Measurements from ENCODE around the gene MXD1. TPM values are rescaled to one million over a fixed set of nuclear protein-coding genes. Genes with fewer than 3 reads are reported as not detected.
A peak's percentile ranks its signal among the peaks of the same experiment; 100 is the strongest.
"Not testable (repeated sequence)": the region's sequence is repeated elsewhere in the genome, so short reads cannot be mapped to it uniquely, and the experiment has no call there.

The MXD1 gene
- total and polyA plus RNA-seq, 2 of the 4 experiments (the other 2 are of a cell fraction), result 2.0 to 3.7 TPM

GRCh38 chr2:69893684-69894551, 21.0 kb upstream of the MXD1 start, which contains the start of gene SNRNP27 (continued):
- TF ChIP-seq MAFK (IDR thresholded peaks at IDR 0.05; ENCODE audit: low read depth, low read length) (no peak), RAD21 (IDR thresholded peaks at IDR 0.05; ENCODE audit: low read length) (no peak)
- TF ChIP-seq, protein P1, sequence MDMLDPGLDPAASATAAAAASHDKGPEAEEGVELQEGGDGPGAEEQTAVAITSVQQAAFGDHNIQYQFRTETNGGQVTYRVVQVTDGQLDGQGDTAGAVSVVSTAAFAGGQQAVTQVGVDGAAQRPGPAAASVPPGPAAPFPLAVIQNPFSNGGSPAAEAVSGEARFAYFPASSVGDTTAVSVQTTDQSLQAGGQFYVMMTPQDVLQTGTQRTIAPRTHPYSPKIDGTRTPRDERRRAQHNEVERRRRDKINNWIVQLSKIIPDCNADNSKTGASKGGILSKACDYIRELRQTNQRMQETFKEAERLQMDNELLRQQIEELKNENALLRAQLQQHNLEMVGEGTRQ (IDR thresholded peaks at IDR 0.05; ENCODE audit: low read depth, low read length), result no peak

GRCh38 chr2:69894737-69895136, 20.2 kb upstream of the MXD1 start:
- Histone ChIP-seq H3K23ac (ENCODE audit: low read depth, low read length) (0 out of 2 replicates have a peak overlapping the region, but pooled peaks have one; percentile 72), H3K14ac (replicated peaks; ENCODE audit: low read depth, low read length) (0 out of 2 replicates have a peak overlapping the region, but pooled peaks have one; percentile 86), H3K56ac (ENCODE audit: extremely low read depth, insufficient read depth, low read length) (peak overlapping the region; percentile 89; the same call in 1 of the 2 replicates), H4K8ac (ENCODE audit: low read depth in 2 of 2, low read length in 2 of 2) (peak overlapping the region in 1 of 2 experiments; percentile 97; a peak in 1 of 4 replicates), H2AK5ac (ENCODE audit: low read depth, low read length) (0 out of 2 replicates have a peak overlapping the region, but pooled peaks have one; percentile 20), H3K4me2 (ENCODE audit: low read depth, low read length) (peak overlapping the region; percentile 96), H3K79me1 (ENCODE audit: low read depth in 1 of 2, low read length in 2 of 2) (peaks cover 14 to 33% of the 10 kb centered on the region in 2 experiments; a peak in 2 of 4 replicates), H3K27ac (ENCODE audit: insufficient read depth, low read length) (peak overlapping the region; percentile 39), H3K9ac (ENCODE audit: low read depth, low read length) (peak overlapping the region; percentile 90), H3K4me3 (ENCODE audit: insufficient read depth, low read depth, low read length) (peak overlapping the region; percentile 78), H2AK9ac (replicated peaks; ENCODE audit: low read depth, low read length, poor library complexity) (peak overlapping the region; percentile 31)
- H2BK5ac ChIP-seq (ENCODE audit: low read depth, low read length, poor library complexity, severe bottlenecking); H2BK20ac ChIP-seq (ENCODE audit: low read depth, low read length); H3K9me1 ChIP-seq (ENCODE audit: insufficient read depth, low read length); H3K27me3 ChIP-seq (ENCODE audit: control insufficient read depth, insufficient read depth, low read length); H3K9me3 ChIP-seq (ENCODE audit: control insufficient read depth, insufficient read depth, low read length); H3K36me3 ChIP-seq (ENCODE audit: control insufficient read depth, insufficient read depth, low read length); in situ Hi-C loops (cut with MboI; ENCODE audit: low sequenced_read_pairs); CTCF ChIA-PET; H4K5ac ChIP-seq (ENCODE audit: low read depth, low read length); H3K4ac ChIP-seq (ENCODE audit: low read depth, low read length); H3K4me1 ChIP-seq (ENCODE audit: control insufficient read depth, insufficient read depth, low read length); BruUV-seq (replicated peaks); H4K20me1 ChIP-seq (ENCODE audit: insufficient read depth, low read length); intact Hi-C loops (cut with micrococcal nuclease); DNase-seq; H4K91ac ChIP-seq (ENCODE audit: insufficient read depth, low read depth, low read length); H2BK120ac ChIP-seq (ENCODE audit: low read depth, low read length); dilution Hi-C loops (cut with HindIII; ENCODE audit: low sequenced_read_pairs, unreplicated experiment); H2BK15ac ChIP-seq (ENCODE audit: low read depth, low read length); H2AFZ ChIP-seq (replicated peaks; ENCODE audit: low read length, poor library complexity); ATAC-seq (ENCODE audit: low read depth); H3K18ac ChIP-seq (ENCODE audit: low read depth, low read length): not testable (repeated sequence)
- 55% methylated on average over 8 of the region's 23 CpGs; no CpG with 5 or more reads in 1 of the 2 experiments for WGBS, 2 experiments (ENCODE audit: extremely low coverage in 2 of 2, insufficient read length in 1 of 2)
- POLR2A ChIA-PET (ENCODE audit: unreplicated experiment), result interaction anchor here (1.3 kb wide), 1 partner anchor 19 kb away, joined by 7 read pairs; no protein-coding TSS in a partner anchor
